ENCODE results near the gene SHROOM1.
"Not testable (repeated sequence)": the region's sequence is repeated elsewhere in the genome, so short reads cannot be mapped to it uniquely, and the experiment has no call there.

Gene SHROOM1

GRCh38 chr5:132830436-132831094 lies at the start of gene SHROOM1:
Gene SHROOM1 (minus strand): TSS chr5:132830647. CDS start chr5:132826140, 4,507 bp downstream.
- peak in 1 of 2 donors; percentile 11 for DNase-seq

GRCh38 chr5:132877938-132878337 lies 47.5 kb upstream of the SHROOM1 start:
- DNase-seq, result no peak

- DNase-seq, result no peak
Measured at GRCh38 chr5:132877466-132877865, 47.0 kb upstream of the SHROOM1 start.

- DNase-seq, result no peak
Measured at GRCh38 chr5:132876020-132876759, 45.7 kb upstream of the SHROOM1 start.

GRCh38 chr5:132873930-132874271 lies 43.5 kb upstream of the SHROOM1 start:
- no peak for DNase-seq

- no peak for DNase-seq
Measured at GRCh38 chr5:132873119-132873929, 42.9 kb upstream of the SHROOM1 start, which contains the start of gene LEAP2. Gene LEAP2 (plus strand): TSS chr5:132873668. CDS start chr5:132873695, 27 bp downstream.

- no peak for DNase-seq
Measured at GRCh38 chr5:132872788-132873118, 42.3 kb upstream of the SHROOM1 start.

GRCh38 chr5:132871459-132872284 lies 41.2 kb upstream of the SHROOM1 start:
- DNase-seq, result no peak

GRCh38 chr5:132870801-132871200 lies 40.4 kb upstream of the SHROOM1 start:
- DNase-seq, result no peak

GRCh38 chr5:132868754-132869153 lies 38.3 kb upstream of the SHROOM1 start:
- no peak for DNase-seq

- DNase-seq, result no peak
Measured at GRCh38 chr5:132867046-132867451, 36.6 kb upstream of the SHROOM1 start.

- DNase-seq, result peak; percentile 96 to 97
Measured at GRCh38 chr5:132866342-132867045, 36.0 kb upstream of the SHROOM1 start, which contains the start of the genes GDF9 and UQCRQ. Gene GDF9 (minus strand): TSS chr5:132866469. CDS start chr5:132864533, 1,936 bp downstream. Gene UQCRQ (plus strand): TSS chr5:132866642. CDS start chr5:132866882, 240 bp downstream.

GRCh38 chr5:132865668-132866341 lies 35.4 kb upstream of the SHROOM1 start:
- peak in 1 of 2 donors; percentile 2 for DNase-seq

- no peak for DNase-seq
Measured at GRCh38 chr5:132860742-132861141, 30.3 kb upstream of the SHROOM1 start.

GRCh38 chr5:132859889-132860437 lies 29.5 kb upstream of the SHROOM1 start:
- DNase-seq, result no peak

- DNase-seq, result no peak
Measured at GRCh38 chr5:132856011-132856410, 25.6 kb upstream of the SHROOM1 start.

GRCh38 chr5:132854992-132855391 lies 24.5 kb upstream of the SHROOM1 start:
- not testable (repeated sequence) for DNase-seq

GRCh38 chr5:132854301-132854700 lies 23.9 kb upstream of the SHROOM1 start:
- DNase-seq, result no peak

- DNase-seq, result no peak
Measured at GRCh38 chr5:132853790-132854189, 23.3 kb upstream of the SHROOM1 start.

- no peak for DNase-seq
Measured at GRCh38 chr5:132853323-132853722, 22.9 kb upstream of the SHROOM1 start.

- DNase-seq, result no peak
Measured at GRCh38 chr5:132850066-132850465, 19.6 kb upstream of the SHROOM1 start.
